ENCODE results near the gene MED17.
"Not testable (repeated sequence)": the region's sequence is repeated elsewhere in the genome, so short reads cannot be mapped to it uniquely, and the experiment has no call there.

The MED17 gene

GRCh38 chr11:93743291-93743690 is 40.8 kb upstream of the MED17 start:
- no peak for DNase-seq
- H4K8ac ChIP-seq (ENCODE audit: low read depth, low read length) = no peak overlapping the region
- no peak overlapping the region for H3K27ac ChIP-seq (ENCODE audit: low read depth, low read length)
- no peak overlapping the region for H3K18ac ChIP-seq (ENCODE audit: low read length)
- no peaks in the 10 kb centered on the region for H3K27me3 ChIP-seq (ENCODE audit: insufficient read depth, low read length, poor library complexity)
- no CpG with 5 or more reads among the region's 23 CpGs for WGBS (ENCODE audit: extremely low coverage, insufficient coverage, low lambda C conversion rate)
- H3K79me1 ChIP-seq (ENCODE audit: low read length) = peaks cover 8% of the 10 kb centered on the region
- H3K4me1 ChIP-seq (ENCODE audit: control insufficient read depth, low read depth, low read length) = no peaks in the 10 kb centered on the region
- no peak overlapping the region for H2BK15ac ChIP-seq (replicated peaks; ENCODE audit: low read depth)
- H2BK120ac ChIP-seq (ENCODE audit: low read depth, low read length) = no peak overlapping the region
- peaks cover 3% of the 10 kb centered on the region for H3K36me3 ChIP-seq (ENCODE audit: control insufficient read depth, insufficient read depth, low read length)
- no peak overlapping the region for H3K4ac ChIP-seq (ENCODE audit: low read depth, low read length)
- peak overlapping the region; percentile 34 for H3K56ac ChIP-seq (ENCODE audit: low read length)
- H3K23ac ChIP-seq (ENCODE audit: low read length) = no peak overlapping the region
- H4K5ac ChIP-seq (ENCODE audit: low read length) = no peak overlapping the region
- H3K4me2 ChIP-seq (ENCODE audit: low read length) = no peak overlapping the region
- H3K9ac ChIP-seq (ENCODE audit: low read length) = peak overlapping the region; percentile 13
- no peak overlapping the region for H2AK5ac ChIP-seq (ENCODE audit: low read length)
- H3K4me3 ChIP-seq (ENCODE audit: low read length) = no peak overlapping the region
- no peak overlapping the region for H2BK5ac ChIP-seq (ENCODE audit: low read length)
- H3K79me2 ChIP-seq (ENCODE audit: control insufficient read depth, insufficient read depth, low read length) = peaks cover 36% of the 10 kb centered on the region

GRCh38 chr11:93744669-93745004 is 39.4 kb upstream of the MED17 start:
- Histone ChIP-seq H4K8ac (ENCODE audit: low read depth, low read length) (no peak overlapping the region), H3K36me3 (ENCODE audit: control insufficient read depth, insufficient read depth, low read length) (no peaks in the 10 kb centered on the region), H2BK5ac (ENCODE audit: low read length) (no peak overlapping the region), H3K9ac (ENCODE audit: low read length) (peak overlapping the region; percentile 36), H2BK120ac (ENCODE audit: low read depth, low read length) (no peak overlapping the region), H3K4me3 (ENCODE audit: low read length) (no peak overlapping the region), H3K4ac (ENCODE audit: low read depth, low read length) (no peak overlapping the region), H3K27me3 (ENCODE audit: insufficient read depth, low read length, poor library complexity) (no peaks in the 10 kb centered on the region), H3K79me2 (ENCODE audit: control insufficient read depth, insufficient read depth, low read length) (peaks cover 23% of the 10 kb centered on the region), H3K23ac (ENCODE audit: low read length) (no peak overlapping the region), H3K18ac (ENCODE audit: low read length) (no peak overlapping the region), H2BK15ac (replicated peaks; ENCODE audit: low read depth) (no peak overlapping the region), H3K56ac (ENCODE audit: low read length) (peak overlapping the region; percentile 42), H4K5ac (ENCODE audit: low read length) (no peak overlapping the region), H3K79me1 (ENCODE audit: low read length) (peaks cover 8% of the 10 kb centered on the region), H3K27ac (ENCODE audit: low read depth, low read length) (peak overlapping the region; percentile 21), H2AK5ac (ENCODE audit: low read length) (no peak overlapping the region), H3K4me1 (ENCODE audit: control insufficient read depth, low read depth, low read length) (no peaks in the 10 kb centered on the region), H3K4me2 (ENCODE audit: low read length) (no peak overlapping the region)
- WGBS (ENCODE audit: extremely low coverage, insufficient coverage, low lambda C conversion rate) = no CpG with 5 or more reads among the region's 7 CpGs
- no peak for DNase-seq

- not testable (repeated sequence) for H2AK5ac ChIP-seq (ENCODE audit: low read length); H3K4me2 ChIP-seq (ENCODE audit: low read length); H3K4me3 ChIP-seq (ENCODE audit: low read length); H2BK120ac ChIP-seq (ENCODE audit: low read depth, low read length); H3K4me1 ChIP-seq (ENCODE audit: control insufficient read depth, low read depth, low read length); H2BK5ac ChIP-seq (ENCODE audit: low read length); H3K23ac ChIP-seq (ENCODE audit: low read length); H2BK15ac ChIP-seq (replicated peaks; ENCODE audit: low read depth); H3K4ac ChIP-seq (ENCODE audit: low read depth, low read length); H3K27me3 ChIP-seq (ENCODE audit: insufficient read depth, low read length, poor library complexity); H4K8ac ChIP-seq (ENCODE audit: low read depth, low read length); H3K36me3 ChIP-seq (ENCODE audit: control insufficient read depth, insufficient read depth, low read length); H4K5ac ChIP-seq (ENCODE audit: low read length); H3K18ac ChIP-seq (ENCODE audit: low read length); H3K79me1 ChIP-seq (ENCODE audit: low read length)
- H3K56ac ChIP-seq (ENCODE audit: low read length) = peak overlapping the region; percentile 70
- WGBS (ENCODE audit: extremely low coverage, insufficient coverage, low lambda C conversion rate) = no CpG with 5 or more reads among the region's 12 CpGs
- H3K27ac ChIP-seq (ENCODE audit: low read depth, low read length) = peak overlapping the region; percentile 21
- H3K79me2 ChIP-seq (ENCODE audit: control insufficient read depth, insufficient read depth, low read length) = peaks cover 18% of the 10 kb centered on the region
- DNase-seq = peak; percentile 52
- peak overlapping the region; percentile 36 for H3K9ac ChIP-seq (ENCODE audit: low read length)
Observed at GRCh38 chr11:93745005-93745755, 38.9 kb upstream of the MED17 start.

GRCh38 chr11:93746101-93746500 is 38.0 kb upstream of the MED17 start:
- Histone ChIP-seq H3K79me2 (ENCODE audit: control insufficient read depth, insufficient read depth, low read length) (peaks cover 8% of the 10 kb centered on the region), H3K56ac (ENCODE audit: low read length) (no peak overlapping the region), H3K23ac (ENCODE audit: low read length) (no peak overlapping the region), H3K18ac (ENCODE audit: low read length) (no peak overlapping the region), H4K8ac (ENCODE audit: low read depth, low read length) (no peak overlapping the region), H2AK5ac (ENCODE audit: low read length) (no peak overlapping the region), H3K79me1 (ENCODE audit: low read length) (peaks cover 8% of the 10 kb centered on the region), H2BK15ac (replicated peaks; ENCODE audit: low read depth) (no peak overlapping the region), H3K4me1 (ENCODE audit: control insufficient read depth, low read depth, low read length) (no peaks in the 10 kb centered on the region), H2BK120ac (ENCODE audit: low read depth, low read length) (no peak overlapping the region), H2BK5ac (ENCODE audit: low read length) (no peak overlapping the region), H3K4me2 (ENCODE audit: low read length) (no peak overlapping the region), H3K4ac (ENCODE audit: low read depth, low read length) (no peak overlapping the region), H3K27me3 (ENCODE audit: insufficient read depth, low read length, poor library complexity) (no peaks in the 10 kb centered on the region), H3K27ac (ENCODE audit: low read depth, low read length) (no peak overlapping the region), H3K4me3 (ENCODE audit: low read length) (no peak overlapping the region), H4K5ac (ENCODE audit: low read length) (no peak overlapping the region), H3K9ac (ENCODE audit: low read length) (no peak overlapping the region), H3K36me3 (ENCODE audit: control insufficient read depth, insufficient read depth, low read length) (no peaks in the 10 kb centered on the region)
- no peak for DNase-seq
- no CpG with 5 or more reads among the region's 2 CpGs for WGBS (ENCODE audit: extremely low coverage, insufficient coverage, low lambda C conversion rate)

- Histone ChIP-seq H4K8ac (ENCODE audit: low read depth, low read length) (no peak overlapping the region), H3K56ac (ENCODE audit: low read length) (no peak overlapping the region), H3K4me1 (ENCODE audit: control insufficient read depth, low read depth, low read length) (no peaks in the 10 kb centered on the region), H2BK15ac (replicated peaks; ENCODE audit: low read depth) (no peak overlapping the region), H3K18ac (ENCODE audit: low read length) (no peak overlapping the region), H3K79me1 (ENCODE audit: low read length) (peaks cover 4% of the 10 kb centered on the region), H3K4ac (ENCODE audit: low read depth, low read length) (no peak overlapping the region), H3K23ac (ENCODE audit: low read length) (no peak overlapping the region), H4K5ac (ENCODE audit: low read length) (no peak overlapping the region), H3K36me3 (ENCODE audit: control insufficient read depth, insufficient read depth, low read length) (no peaks in the 10 kb centered on the region), H2AK5ac (ENCODE audit: low read length) (no peak overlapping the region), H3K4me2 (ENCODE audit: low read length) (no peak overlapping the region), H3K27me3 (ENCODE audit: insufficient read depth, low read length, poor library complexity) (no peaks in the 10 kb centered on the region), H3K4me3 (ENCODE audit: low read length) (no peak overlapping the region), H2BK120ac (ENCODE audit: low read depth, low read length) (no peak overlapping the region), H3K9ac (ENCODE audit: low read length) (no peak overlapping the region), H3K27ac (ENCODE audit: low read depth, low read length) (no peak overlapping the region), H3K79me2 (ENCODE audit: control insufficient read depth, insufficient read depth, low read length) (peaks cover 2% of the 10 kb centered on the region), H2BK5ac (ENCODE audit: low read length) (no peak overlapping the region)
- no peak for DNase-seq
- no CpG with 5 or more reads among the region's 1 CpG for WGBS (ENCODE audit: extremely low coverage, insufficient coverage, low lambda C conversion rate)
Observed at GRCh38 chr11:93747122-93747521, 37.0 kb upstream of the MED17 start.

GRCh38 chr11:93751001-93751400 is 33.1 kb upstream of the MED17 start:
- H2BK15ac ChIP-seq (replicated peaks; ENCODE audit: low read depth) = no peak overlapping the region
- no peak overlapping the region for H3K4me2 ChIP-seq (ENCODE audit: low read length)
- no peak for DNase-seq
- H3K56ac ChIP-seq (ENCODE audit: low read length) = no peak overlapping the region
- H2AK5ac ChIP-seq (ENCODE audit: low read length) = no peak overlapping the region
- H4K8ac ChIP-seq (ENCODE audit: low read depth, low read length) = no peak overlapping the region
- H3K79me1 ChIP-seq (ENCODE audit: low read length) = no peaks in the 10 kb centered on the region
- no peak overlapping the region for H3K9ac ChIP-seq (ENCODE audit: low read length)
- no CpG with 5 or more reads among the region's 1 CpG for WGBS (ENCODE audit: extremely low coverage, insufficient coverage, low lambda C conversion rate)
- no peak overlapping the region for H2BK5ac ChIP-seq (ENCODE audit: low read length)
- H2BK120ac ChIP-seq (ENCODE audit: low read depth, low read length) = no peak overlapping the region
- H3K4ac ChIP-seq (ENCODE audit: low read depth, low read length) = no peak overlapping the region
- no peak overlapping the region for H3K18ac ChIP-seq (ENCODE audit: low read length)
- H3K27ac ChIP-seq (ENCODE audit: low read depth, low read length) = no peak overlapping the region
- no peaks in the 10 kb centered on the region for H3K27me3 ChIP-seq (ENCODE audit: insufficient read depth, low read length, poor library complexity)
- no peak overlapping the region for H3K23ac ChIP-seq (ENCODE audit: low read length)
- H4K5ac ChIP-seq (ENCODE audit: low read length) = no peak overlapping the region
- no peaks in the 10 kb centered on the region for H3K79me2 ChIP-seq (ENCODE audit: control insufficient read depth, insufficient read depth, low read length)
- H3K4me1 ChIP-seq (ENCODE audit: control insufficient read depth, low read depth, low read length) = no peaks in the 10 kb centered on the region
- no peak overlapping the region for H3K4me3 ChIP-seq (ENCODE audit: low read length)
- no peaks in the 10 kb centered on the region for H3K36me3 ChIP-seq (ENCODE audit: control insufficient read depth, insufficient read depth, low read length)

All from mesendoderm (in vitro differentiated cells).